HepG2 (cell line): Measurements from ENCODE around the gene FNDC8. TPM values are rescaled to one million over a fixed set of nuclear protein-coding genes. Genes with fewer than 3 reads are reported as not detected.

Source experiments
- ATAC-seq: fragments of 200-7000 bp; cut with Tn5 transposase; 3 replicates; pipeline ENCODE4 v1.9.1; 2020; ENCODE audit warnings: mild to moderate bottlenecking, moderate library complexity
- BruUV-seq: library from RNA; stranded (reverse); fragments of 400-500 nt; replicated peaks from 2 replicates; lab custom pipeline; 2021; lab: Mats Ljungman, UMichigan
- CTCF ChIA-PET: fragments of 300-600 bp; formaldehyde crosslinking; extraction: SDS; loops from one replicate; lab custom pipeline; 2021; ENCODE audit warnings: low total read pairs, inconsistent platforms, low intra/inter-chr PET ratio; lab: Yijun Ruan, JAX
- POLR2A ChIA-PET: fragments of 350-600 bp; sonication (Branson Sonifier 250); formaldehyde crosslinking; loops from one replicate; lab custom pipeline; 2020; ENCODE audit warnings: antibody characterized with exemption, inconsistent platforms; lab: Yijun Ruan, JAX
- DNase-seq: peaks from one replicate; pipeline ENCODE4 v3.0.0-alpha.2; 2015; ENCODE audit warnings: low spot score
- FAIRE-seq: peaks from 3 replicates; lab custom pipeline; 2011; peaks lifted over from hg19 to GRCh38; lab: Jason Lieb, UNC
- H2AFZ ChIP-seq: one replicate; pipeline ENCODE4 v1.6.1; 2011; ENCODE audit warnings: low read length, inconsistent platforms
- H3K27ac ChIP-seq: fragments of 300-600 bp; 3 replicates; pipeline ENCODE4 v1.8.0; 2011; ENCODE audit warnings: mixed run types, mild to moderate bottlenecking, mixed read lengths, low read length, inconsistent platforms; ENCODE audit not compliant: insufficient read depth; ENCODE audit errors: extremely low read length
- H3K27me3 ChIP-seq, 2 experiments: fragments of 200-600 bp in 1 of 2; 2 replicates in 1 of 2; 3 replicates in 1 of 2; pipeline versions ENCODE4 v1.6.0 to v1.8.0; 2011; ENCODE audit warnings: low read length in 2 of 2, mild to moderate bottlenecking in 2 of 2, moderate library complexity in 2 of 2, inconsistent platforms in 1 of 2; ENCODE audit not compliant: insufficient read depth in 2 of 2, control insufficient read depth in 1 of 2
- H3K36me3 ChIP-seq, 2 experiments: fragments of 200-600 bp in 1 of 2; replicated peaks in 1 of 2; 2 replicates in 1 of 2; 3 replicates in 1 of 2; pipeline versions ENCODE4 v1.5.1 to v1.8.0; 2011; ENCODE audit warnings: low read length in 2 of 2, inconsistent platforms in 1 of 2; ENCODE audit not compliant: insufficient read depth in 2 of 2, control insufficient read depth in 1 of 2
- H3K4me1 ChIP-seq: 2 replicates; pipeline ENCODE4 v1.5.1; 2012; ENCODE audit warnings: low read length, inconsistent platforms; ENCODE audit not compliant: insufficient read depth
- H3K4me2 ChIP-seq: 2 replicates; pipeline ENCODE4 v1.6.0; 2011; ENCODE audit warnings: low read depth, low read length, inconsistent platforms
- H3K4me3 ChIP-seq, 3 experiments: fragments of 200-600 bp in 1 of 3; sonication (generic), shearing (Covaris generic) in 1 of 3; replicated peaks in 1 of 3; 2 replicates each; pipeline ENCODE4 v1.5.1; 2011 to 2016; ENCODE audit warnings: low read length in 3 of 3, inconsistent platforms in 2 of 3, low read depth in 2 of 3, mild to moderate bottlenecking in 2 of 3, control low read depth in 1 of 3, mixed read lengths in 1 of 3; ENCODE audit not compliant: insufficient read depth in 1 of 3
- H3K79me2 ChIP-seq: one replicate; pipeline ENCODE4 v1.6.1; 2011; ENCODE audit warnings: low read length, inconsistent platforms; ENCODE audit not compliant: insufficient read depth
- H3K9ac ChIP-seq: 2 replicates; pipeline ENCODE4 v1.6.0; 2011; ENCODE audit warnings: mild to moderate bottlenecking, low read depth, low read length, inconsistent platforms; ENCODE audit not compliant: insufficient read depth
- H3K9me3 ChIP-seq: 2 replicates; pipeline ENCODE4 v1.5.1; 2012; ENCODE audit warnings: mild to moderate bottlenecking, low read length
- H4K20me1 ChIP-seq: 2 replicates; pipeline ENCODE4 v1.6.0; 2011; ENCODE audit warnings: inconsistent platforms, mild to moderate bottlenecking, low read length, moderate library complexity; ENCODE audit not compliant: insufficient read depth
- ATF3 ChIP-seq: sonication (generic); formaldehyde crosslinking; IDR thresholded peaks from 2 replicates; pipeline ENCODE4 v1.4.0; 2020; ENCODE audit warnings: missing genetic modification reagents
- BRF2 ChIP-seq: sonication (generic); formaldehyde crosslinking; IDR thresholded peaks from 2 replicates; pipeline ENCODE4 v1.8.1; 2022; ENCODE audit warnings: mild to moderate bottlenecking, missing genetic modification reagents
- CBX2 ChIP-seq, 2 experiments: fragments of 200-600 bp in 1 of 2; sonication (generic); formaldehyde crosslinking in 1 of 2; IDR thresholded peaks; 2 replicates each; pipeline versions ENCODE4 v1.7.0 to v1.8.1; 2018 to 2022; ENCODE audit warnings: low read depth in 2 of 2, low read length in 1 of 2, mild to moderate bottlenecking in 1 of 2, missing genetic modification reagents in 1 of 2
- GPN1 ChIP-seq: sonication (generic); formaldehyde crosslinking; IDR thresholded peaks from 2 replicates; pipeline ENCODE4 v1.5.1; 2020; ENCODE audit warnings: missing genetic modification reagents, borderline replicate concordance
- KAT8 ChIP-seq: IDR thresholded peaks from 2 replicates; pipeline ENCODE4 v1.6.1; 2016; ENCODE audit warnings: missing genetic modification reagents, missing compliant biosample characterization
- NAIF1 ChIP-seq: sonication (generic); formaldehyde crosslinking; IDR thresholded peaks from 2 replicates; pipeline ENCODE4 v1.5.0; 2020; ENCODE audit warnings: mild to moderate bottlenecking, missing genetic modification reagents, borderline replicate concordance
- NFKB2 ChIP-seq: sonication (generic); formaldehyde crosslinking; IDR thresholded peaks from 2 replicates; pipeline ENCODE4 v1.4.0; 2020; ENCODE audit warnings: missing genetic modification reagents, borderline replicate concordance
- POGK ChIP-seq: sonication (generic); formaldehyde crosslinking; conservative IDR thresholded peaks from 2 replicates; pipeline ENCODE4 v1.8.0; 2022; ENCODE audit warnings: mild to moderate bottlenecking, moderate library complexity, missing genetic modification reagents
- SP4 ChIP-seq: sonication (generic); formaldehyde crosslinking; IDR thresholded peaks from 2 replicates; pipeline ENCODE4 v1.8.1; 2023; ENCODE audit warnings: mild to moderate bottlenecking, missing genetic modification reagents
- ZBTB38 ChIP-seq: sonication (generic); formaldehyde crosslinking; IDR thresholded peaks from 2 replicates; pipeline ENCODE4 v1.5.1; 2020; ENCODE audit warnings: mild to moderate bottlenecking, missing genetic modification reagents
- ZMYM3 ChIP-seq: sonication (generic); formaldehyde crosslinking; IDR thresholded peaks from 2 replicates; pipeline ENCODE4 v1.5.1; 2020; ENCODE audit warnings: mild to moderate bottlenecking, missing genetic modification reagents
- ZNF143 ChIP-seq: sonication (generic); formaldehyde crosslinking; IDR thresholded peaks from 2 replicates; pipeline ENCODE4 v1.4.0; 2020; ENCODE audit warnings: missing genetic modification reagents
- ZNF556 ChIP-seq: sonication (generic); formaldehyde crosslinking; IDR thresholded peaks from 2 replicates; pipeline ENCODE4 v1.4.0; 2020; ENCODE audit warnings: mild to moderate bottlenecking, missing genetic modification reagents, borderline replicate concordance
- ZNF790 ChIP-seq: sonication (generic); formaldehyde crosslinking; IDR thresholded peaks from 2 replicates; pipeline ENCODE4 v1.8.0; 2022; ENCODE audit warnings: missing genetic modification reagents, mild to moderate bottlenecking, borderline replicate concordance
- ZNF850 ChIP-seq: sonication (generic); formaldehyde crosslinking; conservative IDR thresholded peaks from 2 replicates; pipeline ENCODE4 v1.9.0; 2021; ENCODE audit warnings: mild to moderate bottlenecking, missing genetic modification reagents
- WGBS: methylation state at CpG from one replicate; pipeline ENCODE4 v1.1.6; 2017; ENCODE audit warnings: low lambda C conversion rate; 5-methylcytosine and 5-hydroxymethylcytosine counted together
- in situ Hi-C: cut with HindIII; loops from 2 replicates; pipeline ENCODE4 v1.10.0; 2017; ENCODE audit warnings: low pct_unique_long_range_greater_than_20kb; ENCODE audit not compliant: extremely low pct_ligation_motif_present
- intact Hi-C: fragments of 100-400 bp; cut with micrococcal nuclease; formaldehyde crosslinking; loops from one replicate; pipeline ENCODE4 v1.10.0; 2022; ENCODE audit not compliant: unreplicated experiment
- polyA plus RNA-seq, 8 experiments: library from polyadenylated mRNA; depleted of rRNA in 3 of 8; stranded (reverse) in 7 of 8; unstranded in 1 of 8; fragments of >200 nt; fragmentation: Illumina TruSeq in 4 of 8; extraction: Trizol in 4 of 8; gene quantifications; 2 replicates each; pipeline versions ENCODE4 v1.2.1 to v1.2.3, GENCODE V29; 2011 to 2016; ENCODE audit warnings: low read depth in 4 of 8, missing spikeins in 1 of 8, mixed read lengths in 1 of 8; ENCODE audit not compliant: insufficient read depth in 1 of 8
- total RNA-seq, 5 experiments: library from RNA; depleted of rRNA; stranded (reverse); fragments of >200 nt; fragmentation: Illumina TruSeq; extraction: Trizol; gene quantifications; 2 replicates each; pipeline ENCODE4 v1.2.3, GENCODE V29; 2016; ENCODE audit warnings: low read depth in 1 of 5

The FNDC8 gene
- total and polyA plus RNA-seq, 2 of the 13 experiments (the other 11 are each of a cell fraction or from before 2014, with no cell fraction given), result not detected

- TF ChIP-seq ATF3 (CRISPR knock-in tag) (no peak), ZMYM3 (no peak)
These were observed 46.3 kb downstream of the FNDC8 start (continued) for GRCh38 chr17:35167666-35168065.

GRCh38 chr17:35169835-35170363 lies 48.5 kb downstream of the FNDC8 start:
- no peak for FAIRE-seq

More at GRCh38 chr17:35169835-35170363, 48.5 kb downstream of the FNDC8 start:
- ATAC-seq, result no peak
- H3K36me3 ChIP-seq, result no peaks in the 10 kb centered on the region
- H3K4me1 ChIP-seq, result no peaks in the 10 kb centered on the region
- BruUV-seq, result no TSS peak
- no peak overlapping the region for H2AFZ ChIP-seq
- H3K79me2 ChIP-seq, result no peaks in the 10 kb centered on the region
- no peak overlapping the region for H3K4me2 ChIP-seq
- WGBS, result 11% methylated on average over 12 of the region's 17 CpGs
- H3K9me3 ChIP-seq, result no peaks in the 10 kb centered on the region
- H4K20me1 ChIP-seq, result no peaks in the 10 kb centered on the region
- intact Hi-C loops, result no loop called here
- in situ Hi-C loops, result loop anchor here (10.0 kb wide), 1 partner anchor 365 kb away; the partner anchor contains the start of gene SLFN12L
- H3K27ac ChIP-seq, result no peak overlapping the region
- no peak overlapping the region for H3K4me3 ChIP-seq
- peaks cover 0 to 19% of the 10 kb centered on the region in 2 experiments; a peak in 4 of 5 replicates for H3K27me3 ChIP-seq
- no peak for DNase-seq
- TF ChIP-seq ZNF850 (no peak), KAT8 (no peak), ZBTB38 (CRISPR knock-in tag) (no peak), SP4 (CRISPR knock-in tag) (no peak), NFKB2 (CRISPR knock-in tag) (no peak), ZNF556 (CRISPR knock-in tag) (no peak), BRF2 (CRISPR knock-in tag) (no peak), GPN1 (CRISPR knock-in tag) (no peak), CBX2 (IDR thresholded peaks at IDR 0.05; ENCODE audit: low read depth, low read length) (no peak), CBX2 (CRISPR knock-in tag; IDR thresholded peaks at IDR 0.05; ENCODE audit: low read depth) (no peak), NAIF1 (CRISPR knock-in tag) (no peak), ZNF790 (CRISPR knock-in tag) (no peak), POGK (no peak), ZNF143 (CRISPR knock-in tag) (no peak)
- ChIA-PET CTCF (no interaction called here), POLR2A (no interaction called here)
- no peak overlapping the region for H3K9ac ChIP-seq
